Activated T-cell treated with anti-CD3 and anti-CD28 coated beads, Interleukin-2, amount 50 U/mL, for 48 hours (primary cell): ENCODE results near the gene VSTM2B.

Source experiments
- DNase-seq, 2 experiments: peaks; one replicate each; pipeline ENCODE4 v3.0.0-alpha.2; 2020

Gene VSTM2B

DNA sequence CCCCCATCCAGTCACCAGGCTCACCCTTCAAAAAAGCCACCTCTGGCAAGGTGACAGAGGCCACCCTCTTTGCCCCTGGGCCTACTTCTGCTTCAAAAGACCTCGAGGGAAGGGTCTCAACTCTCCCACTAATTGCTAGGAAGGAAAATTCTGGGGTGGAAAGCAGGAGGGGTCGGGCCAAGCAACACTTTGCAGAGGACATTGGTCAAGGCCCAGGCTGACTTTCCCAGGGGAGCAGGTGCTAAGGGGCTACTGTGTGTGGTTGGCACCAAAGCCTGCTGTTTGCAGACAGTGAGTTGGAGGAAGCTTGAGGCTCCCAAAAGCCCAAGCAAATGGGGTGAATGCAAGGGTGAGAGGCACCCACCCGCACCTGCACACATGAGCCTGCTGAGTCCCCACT, 28.6 kb upstream of the VSTM2B start:
- no peak for DNase-seq

GRCh38 chr19:29497686-29498436, 27.9 kb upstream of the VSTM2B start:
- no peak for DNase-seq

- DNase-seq = no peak
These were observed 26.4 kb upstream of the VSTM2B start for GRCh38 chr19:29499261-29499920.

- DNase-seq = no peak
These were observed 25.7 kb upstream of the VSTM2B start for GRCh38 chr19:29499921-29500590.

GRCh38 chr19:29501816-29502580, 23.8 kb upstream of the VSTM2B start:
- DNase-seq = no peak

GRCh38 chr19:29502581-29502850, 23.3 kb upstream of the VSTM2B start:
- DNase-seq = no peak

DNA sequence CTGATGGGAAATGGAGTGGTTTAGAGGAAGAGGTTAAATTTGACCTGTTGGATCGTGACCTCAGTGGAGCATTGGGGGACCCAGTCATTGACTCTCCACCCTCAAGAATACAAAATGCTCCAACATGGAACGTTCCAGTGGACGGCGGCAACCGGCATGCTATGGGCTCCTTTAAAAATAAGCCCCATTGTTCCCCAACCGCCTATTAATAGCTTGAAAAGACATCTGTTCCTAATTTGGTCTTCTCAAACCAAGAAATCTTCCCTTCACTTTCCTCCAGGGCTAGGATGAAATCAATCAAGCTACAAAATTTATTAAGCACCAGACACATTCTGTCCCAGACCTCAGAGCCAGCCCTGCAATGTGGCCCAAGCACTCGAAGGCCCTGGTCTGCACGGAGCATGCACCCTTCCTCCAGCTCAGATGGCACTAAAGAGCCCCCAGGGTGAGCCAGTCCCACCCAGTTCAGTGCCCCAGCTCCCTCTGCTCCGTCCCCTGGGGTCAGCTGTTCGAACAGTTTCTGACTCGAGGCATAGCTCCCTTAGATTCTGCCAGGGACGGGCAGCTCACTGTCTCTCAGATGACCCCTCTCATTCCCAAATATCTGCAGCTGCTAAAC, 22.5 kb upstream of the VSTM2B start:
- no peak for DNase-seq

GRCh38 chr19:29503785-29504184, 22.0 kb upstream of the VSTM2B start:
- no peak for DNase-seq

- no peak for DNase-seq
These were observed 21.3 kb upstream of the VSTM2B start for GRCh38 chr19:29504454-29504853.

DNA sequence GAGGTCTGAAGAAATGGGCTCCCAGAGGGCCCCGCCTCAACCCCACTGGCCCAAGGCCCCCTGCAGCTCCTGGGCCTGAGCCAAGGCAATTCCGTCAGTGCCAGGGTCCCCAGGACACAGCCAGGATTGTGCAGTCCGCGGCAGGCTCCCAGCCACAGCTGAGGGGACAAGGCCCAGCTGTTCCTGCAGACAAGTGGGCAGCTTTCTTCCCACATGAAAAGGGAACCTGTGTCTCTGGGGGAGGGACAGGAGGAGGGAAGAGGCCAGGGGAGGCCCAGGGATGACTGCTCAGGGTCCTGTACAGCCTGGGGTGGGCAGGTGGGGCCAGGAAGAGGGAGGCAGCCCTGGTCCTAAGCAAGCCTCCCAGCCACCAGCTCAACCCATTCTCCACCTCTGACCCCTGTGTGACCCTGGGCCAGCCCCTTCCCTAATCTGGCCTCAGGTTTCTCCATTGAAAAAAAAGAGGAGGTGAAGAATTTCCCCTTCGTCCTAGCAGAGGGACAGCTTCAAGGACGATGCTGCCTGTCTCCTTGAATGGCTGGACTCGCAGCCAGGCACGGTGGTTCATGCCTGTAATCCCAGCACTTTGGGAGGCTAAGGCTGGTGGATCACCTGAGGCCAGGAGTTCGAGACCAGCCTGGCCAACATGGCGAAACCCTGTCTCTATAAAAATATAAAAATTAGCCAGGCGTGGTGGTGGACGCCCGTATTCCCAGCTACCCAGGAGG, 20.5 kb upstream of the VSTM2B start:
- no peak for DNase-seq

DNA sequence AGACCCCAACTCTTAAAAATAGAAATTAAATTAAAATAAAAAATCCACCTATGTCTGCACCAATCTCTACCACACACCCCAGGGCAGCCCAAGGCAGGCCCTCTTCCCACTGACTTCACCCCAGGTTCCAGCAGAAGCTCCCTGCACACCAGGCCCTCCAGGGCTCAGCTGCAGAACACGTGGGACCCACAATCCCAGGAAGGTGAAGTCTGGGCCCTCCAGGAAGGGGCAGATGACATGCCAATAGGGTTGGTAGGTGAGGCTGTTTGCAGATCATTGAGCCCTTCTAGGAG, 19.2 kb upstream of the VSTM2B start:
- DNase-seq = no peak

GRCh38 chr19:29507081-29507860, 18.5 kb upstream of the VSTM2B start:
- DNase-seq = no peak

DNA sequence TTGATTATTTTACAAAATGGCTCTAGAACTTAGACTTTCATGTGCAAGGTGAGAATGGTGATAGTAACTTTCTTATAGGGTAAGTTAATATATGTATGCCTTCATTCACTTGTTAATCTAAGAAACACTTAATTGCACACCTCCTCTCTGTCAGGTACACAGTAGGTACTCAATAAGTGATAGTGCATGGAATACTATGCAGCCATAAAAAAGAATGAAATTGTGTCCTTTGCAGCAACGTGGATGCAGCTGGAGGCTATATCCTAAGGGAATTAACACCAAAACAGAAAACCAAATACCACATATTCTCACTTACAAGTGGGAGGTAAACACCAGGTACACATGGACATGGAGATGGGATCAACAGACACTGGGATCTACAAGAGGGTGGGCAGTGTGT, 17.6 kb upstream of the VSTM2B start:
- DNase-seq = no peak

DNA sequence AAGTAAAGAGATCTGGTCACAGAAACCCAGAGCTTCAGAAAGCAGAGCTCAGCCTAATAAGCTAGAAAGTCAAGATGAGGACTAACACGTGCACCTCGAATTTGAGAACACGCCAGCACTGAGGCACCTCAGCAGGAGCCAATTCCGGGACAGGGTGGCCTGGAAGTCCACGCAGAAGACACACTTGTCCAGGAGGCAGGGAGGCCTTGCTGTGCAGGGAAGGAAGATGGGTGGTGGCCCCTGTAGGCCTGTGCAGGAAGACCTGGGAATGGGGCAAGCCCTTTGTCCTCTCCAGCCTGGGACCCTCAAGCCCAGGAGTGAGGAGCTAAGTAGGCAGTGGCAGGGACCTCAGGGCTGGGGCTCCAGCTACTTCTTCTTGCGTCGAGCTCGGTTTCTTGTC, 16.3 kb upstream of the VSTM2B start:
- DNase-seq = no peak

GRCh38 chr19:29510701-29511265, 15.0 kb upstream of the VSTM2B start:
- no peak for DNase-seq

- no peak for DNase-seq
These were observed 14.0 kb upstream of the VSTM2B start for GRCh38 chr19:29511768-29512167.

DNA sequence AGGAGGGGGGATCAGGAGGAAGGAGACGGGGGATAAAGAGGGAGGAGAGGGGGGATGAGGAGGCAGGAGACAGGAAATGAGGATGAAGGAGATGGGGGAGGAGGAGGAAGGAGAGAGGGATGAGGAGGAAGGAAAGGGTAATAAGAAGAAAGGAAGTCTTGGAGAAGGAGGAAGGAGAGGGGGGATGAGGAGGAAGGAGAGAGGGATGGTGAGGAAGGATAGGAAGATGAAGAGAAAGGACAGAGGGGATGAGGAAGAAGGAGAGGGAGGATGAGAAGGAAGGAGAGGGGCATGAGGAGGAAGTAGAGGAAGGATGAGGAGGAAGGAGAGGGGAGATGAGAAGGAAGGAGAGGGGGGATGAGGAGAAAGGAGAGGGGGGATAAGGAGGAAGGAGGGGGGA, 13.0 kb upstream of the VSTM2B start:
- DNase-seq = no peak

- no peak for DNase-seq
These were observed 11.1 kb upstream of the VSTM2B start for GRCh38 chr19:29514525-29515232.

DNA sequence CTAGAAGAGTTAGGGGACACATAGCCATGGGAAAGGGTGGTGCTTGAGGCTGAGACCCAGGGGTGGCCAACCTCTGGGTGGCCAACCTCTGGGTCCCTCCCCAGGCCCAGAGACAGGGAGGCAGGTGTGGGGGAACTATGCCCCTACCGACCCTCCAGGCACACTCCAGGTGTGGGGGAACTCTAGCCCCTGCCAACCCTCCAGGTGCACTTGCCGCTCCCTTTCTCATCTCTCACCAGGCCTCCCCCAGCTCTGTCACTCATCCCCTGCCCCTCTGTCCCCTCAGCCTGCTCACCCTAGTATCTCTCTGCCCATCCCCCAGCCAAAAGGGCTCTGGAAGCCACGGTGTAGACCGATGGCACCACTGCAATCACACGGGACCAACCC, 10.6 kb upstream of the VSTM2B start:
- no peak for DNase-seq

DNA sequence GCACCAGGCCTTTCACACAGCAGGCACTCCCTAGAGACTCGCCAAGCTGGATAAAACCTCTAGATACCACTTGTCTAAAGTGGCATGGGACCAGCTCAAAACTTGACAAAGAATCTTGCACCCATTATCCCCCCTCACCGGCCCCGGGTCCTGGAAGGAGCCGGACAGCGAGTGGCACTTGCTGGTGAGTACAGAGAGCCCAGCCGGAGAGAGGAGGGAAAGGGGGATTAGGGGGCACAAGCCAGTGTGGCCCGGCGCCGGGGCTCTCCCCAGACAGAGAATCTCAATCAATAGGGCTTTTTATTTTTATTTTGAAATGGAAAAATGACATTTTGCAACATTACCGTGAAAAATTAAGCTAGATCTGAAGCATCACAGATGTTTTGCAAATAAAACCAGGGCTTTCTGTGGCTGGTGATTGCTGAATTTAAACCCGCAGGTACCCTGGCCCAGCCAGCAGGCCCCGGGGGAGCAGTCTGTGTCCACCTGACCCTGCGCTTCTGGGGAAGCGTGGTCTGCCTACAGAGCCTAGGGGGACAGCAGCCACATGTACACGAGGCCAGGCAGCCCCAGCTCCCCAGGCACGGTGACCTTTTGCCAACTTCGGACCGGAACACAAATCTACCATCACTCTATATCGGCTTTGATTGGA, 10.0 kb upstream of the VSTM2B start:
- DNase-seq = no peak
